Body of pancreas (tissue), 4 donors: ENCODE results near the gene ATP1A2.
"Not testable (repeated sequence)": the region's sequence is repeated elsewhere in the genome, so short reads cannot be mapped to it uniquely, and the experiment has no call there.

Source experiments
- POLR2A ChIP-seq, 3 donors: fragments of 450-650 bp; IDR thresholded peaks; one replicate each; pipeline ENCODE4 v1.6.1; 2016; ENCODE audit warnings: antibody characterized with exemption in 3 of 3, mild to moderate bottlenecking in 2 of 3
- TF ChIP-seq, protein P1 (sequence below), 7 experiments: fragments of 450-650 bp in 4 of 7; fragments of 200-600 bp in 3 of 7; sonication (generic) in 3 of 7; IDR thresholded peaks; one replicate each; pipeline ENCODE4 v1.5.1; 2016 to 2019; ENCODE audit warnings: antibody characterized with exemption in 7 of 7

DNA sequence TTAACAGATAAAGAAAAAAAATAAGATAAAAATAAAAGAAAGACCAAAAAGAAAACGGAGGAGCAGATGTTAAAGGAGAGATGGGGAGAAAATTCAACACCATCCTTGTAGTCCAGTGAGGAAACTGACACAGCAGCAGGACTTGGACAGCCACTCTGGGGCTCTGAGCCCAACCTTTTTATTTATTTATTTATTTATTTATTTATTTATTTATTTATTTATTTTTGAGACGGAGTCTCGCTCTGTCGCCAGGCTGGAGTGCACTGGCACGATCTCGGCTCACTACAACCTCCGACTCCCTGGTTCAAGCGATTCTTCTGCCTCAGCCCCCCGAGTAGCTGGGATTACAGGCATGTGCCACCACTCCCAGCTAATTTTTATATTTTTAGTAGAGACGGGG, 4.1 kb upstream of the ATP1A2 start:
- TF ChIP-seq, protein P1, sequence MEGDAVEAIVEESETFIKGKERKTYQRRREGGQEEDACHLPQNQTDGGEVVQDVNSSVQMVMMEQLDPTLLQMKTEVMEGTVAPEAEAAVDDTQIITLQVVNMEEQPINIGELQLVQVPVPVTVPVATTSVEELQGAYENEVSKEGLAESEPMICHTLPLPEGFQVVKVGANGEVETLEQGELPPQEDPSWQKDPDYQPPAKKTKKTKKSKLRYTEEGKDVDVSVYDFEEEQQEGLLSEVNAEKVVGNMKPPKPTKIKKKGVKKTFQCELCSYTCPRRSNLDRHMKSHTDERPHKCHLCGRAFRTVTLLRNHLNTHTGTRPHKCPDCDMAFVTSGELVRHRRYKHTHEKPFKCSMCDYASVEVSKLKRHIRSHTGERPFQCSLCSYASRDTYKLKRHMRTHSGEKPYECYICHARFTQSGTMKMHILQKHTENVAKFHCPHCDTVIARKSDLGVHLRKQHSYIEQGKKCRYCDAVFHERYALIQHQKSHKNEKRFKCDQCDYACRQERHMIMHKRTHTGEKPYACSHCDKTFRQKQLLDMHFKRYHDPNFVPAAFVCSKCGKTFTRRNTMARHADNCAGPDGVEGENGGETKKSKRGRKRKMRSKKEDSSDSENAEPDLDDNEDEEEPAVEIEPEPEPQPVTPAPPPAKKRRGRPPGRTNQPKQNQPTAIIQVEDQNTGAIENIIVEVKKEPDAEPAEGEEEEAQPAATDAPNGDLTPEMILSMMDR (IDR thresholded peaks at IDR 0.05) = not testable (repeated sequence)
- not testable (repeated sequence) for TF ChIP-seq POLR2A (IDR thresholded peaks at IDR 0.05)
